Osteocyte (in vitro differentiated cells): ENCODE results near the gene CDH13. TPM values are rescaled to one million over a fixed set of nuclear protein-coding genes. Genes with fewer than 3 reads are reported as not detected.

ENCODE experiments used
- DNase-seq: peaks from one replicate; pipeline ENCODE4 v3.0.0; 2021; ENCODE audit warnings: mixed read lengths; ENCODE audit not compliant: unreplicated experiment; ENCODE audit errors: extremely low spot score
- H3K27ac Mint-ChIP-seq: one replicate; pipeline ENCODE4 v1.8.0; 2021; ENCODE audit warnings: mild to moderate bottlenecking, mixed read lengths; ENCODE audit not compliant: unreplicated experiment
- H3K27me3 Mint-ChIP-seq: one replicate; pipeline ENCODE4 v1.8.0; 2021; ENCODE audit warnings: mixed read lengths; ENCODE audit not compliant: unreplicated experiment
- H3K36me3 Mint-ChIP-seq: one replicate; pipeline ENCODE4 v1.8.0; 2021; ENCODE audit warnings: mixed read lengths; ENCODE audit not compliant: unreplicated experiment
- H3K4me1 Mint-ChIP-seq: one replicate; pipeline ENCODE4 v1.8.0; 2021; ENCODE audit warnings: mixed read lengths; ENCODE audit not compliant: unreplicated experiment
- H3K4me3 Mint-ChIP-seq: one replicate; pipeline ENCODE4 v1.8.0; 2021; ENCODE audit warnings: mild to moderate bottlenecking, moderate library complexity, mixed read lengths; ENCODE audit not compliant: unreplicated experiment
- H3K9me3 Mint-ChIP-seq: one replicate; pipeline ENCODE4 v1.8.0; 2021; ENCODE audit warnings: mixed read lengths; ENCODE audit not compliant: unreplicated experiment
- CTCF ChIP-seq: fragments of 200-600 bp; sonication (generic); IDR thresholded peaks from 2 replicates; pipeline ENCODE4 v1.5.0; 2021; ENCODE audit warnings: antibody characterized with exemption, mild to moderate bottlenecking, moderate library complexity
- total RNA-seq: library from RNA; stranded (reverse); gene quantifications from 2 replicates; pipeline ENCODE4 v1.2.1, GENCODE V29; 2021

The CDH13 gene
- total RNA-seq, 1 donor from 2014 or later, result 27.0 TPM

DNA sequence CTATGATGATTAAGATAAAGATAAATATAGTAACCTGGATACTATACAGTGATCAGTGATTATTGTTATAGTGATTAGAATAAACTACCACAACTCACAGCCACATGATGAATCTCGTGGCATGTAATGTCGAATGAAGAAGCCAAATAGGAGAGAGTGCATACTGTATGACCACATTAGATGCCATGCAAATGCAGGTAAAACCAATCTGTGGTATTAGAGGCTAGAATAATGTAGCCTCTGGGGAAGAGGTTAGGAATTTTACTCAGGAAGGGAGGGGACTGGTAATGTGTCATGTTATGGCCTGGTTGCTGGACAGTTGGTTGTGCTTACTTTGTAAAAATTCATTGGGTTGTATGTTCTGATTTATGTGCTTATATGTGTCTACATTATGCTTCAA lies 402.7 kb downstream of the CDH13 start:
- TF ChIP-seq CTCF, result no peak
- no peaks in the 10 kb centered on the region for H3K27me3 Mint-ChIP-seq
- no peaks in the 10 kb centered on the region for H3K36me3 Mint-ChIP-seq
- no peak for DNase-seq
- H3K9me3 Mint-ChIP-seq, result peaks cover 3% of the 10 kb centered on the region
- H3K27ac Mint-ChIP-seq, result no peak overlapping the region
- H3K4me3 Mint-ChIP-seq, result no peak overlapping the region
- no peaks in the 10 kb centered on the region for H3K4me1 Mint-ChIP-seq

DNA sequence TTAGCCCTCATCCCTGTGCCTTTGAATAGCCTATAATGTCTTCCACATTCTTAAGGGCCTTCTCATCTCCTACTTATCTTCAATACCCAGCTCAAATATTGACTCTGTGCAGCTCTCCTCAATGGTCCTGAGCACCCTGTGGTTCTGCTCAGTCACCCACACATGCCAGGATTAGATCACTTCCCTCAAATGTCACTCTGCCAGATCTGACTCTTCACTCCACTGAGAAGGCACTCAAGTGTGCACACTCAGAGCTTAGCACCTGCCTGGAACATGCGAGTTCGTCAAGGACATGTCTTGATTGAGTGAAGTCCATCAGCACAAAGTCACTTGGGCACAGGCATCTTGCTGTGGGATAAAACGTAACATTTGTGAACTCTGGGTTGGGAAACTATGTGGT lies 404.8 kb downstream of the CDH13 start:
- DNase-seq, result no peak
- Mint-ChIP-seq H3K27ac (no peak overlapping the region), H3K9me3 (peaks cover 3% of the 10 kb centered on the region), H3K27me3 (no peaks in the 10 kb centered on the region), H3K4me3 (no peak overlapping the region), H3K4me1 (no peaks in the 10 kb centered on the region), H3K36me3 (no peaks in the 10 kb centered on the region)
- TF ChIP-seq CTCF, result no peak

GRCh38 chr16:83037102-83037501 lies 410.3 kb downstream of the CDH13 start:
- no peaks in the 10 kb centered on the region for H3K4me1 Mint-ChIP-seq
- no peaks in the 10 kb centered on the region for H3K27me3 Mint-ChIP-seq
- H3K9me3 Mint-ChIP-seq, result no peaks in the 10 kb centered on the region
- H3K4me3 Mint-ChIP-seq, result no peak overlapping the region
- H3K27ac Mint-ChIP-seq, result no peak overlapping the region
- TF ChIP-seq CTCF, result no peak
- no peaks in the 10 kb centered on the region for H3K36me3 Mint-ChIP-seq
- DNase-seq, result no peak

- Mint-ChIP-seq H3K36me3 (no peaks in the 10 kb centered on the region), H3K27me3 (no peaks in the 10 kb centered on the region), H3K4me3 (no peak overlapping the region), H3K27ac (no peak overlapping the region), H3K9me3 (no peaks in the 10 kb centered on the region), H3K4me1 (no peaks in the 10 kb centered on the region)
- TF ChIP-seq CTCF, result no peak
- no peak for DNase-seq
These were observed 411.1 kb downstream of the CDH13 start for GRCh38 chr16:83037884-83038283.

GRCh38 chr16:83040174-83040573 lies 413.4 kb downstream of the CDH13 start:
- Mint-ChIP-seq H3K4me3 (no peak overlapping the region), H3K4me1 (no peaks in the 10 kb centered on the region), H3K27me3 (no peaks in the 10 kb centered on the region), H3K9me3 (no peaks in the 10 kb centered on the region), H3K36me3 (no peaks in the 10 kb centered on the region), H3K27ac (no peak overlapping the region)
- TF ChIP-seq CTCF, result no peak
- no peak for DNase-seq
